Astrocyte of the cerebellum (primary cell): ENCODE results near the gene CRKL.

Experiments used
- DNase-seq: peaks from one replicate; pipeline ENCODE4 v3.0.0-alpha.2; 2011; ENCODE audit warnings: low read depth
- H3K4me3 ChIP-seq: 2 replicates; pipeline ENCODE4 v1.5.1; 2011; ENCODE audit warnings: mild to moderate bottlenecking, low read depth, low read length, moderate library complexity
- in situ Hi-C: cut with HindIII; loops from 2 replicates; pipeline ENCODE4 v1.10.0; 2017; ENCODE audit warnings: low sequenced_read_pairs
- TF ChIP-seq, protein P1 (sequence below): IDR thresholded peaks from 2 replicates; pipeline ENCODE4 v1.5.1; 2012; ENCODE audit warnings: low read length, low read depth, moderate library complexity, mild to moderate bottlenecking; ENCODE audit errors: missing control alignments

CRKL gene

DNA sequence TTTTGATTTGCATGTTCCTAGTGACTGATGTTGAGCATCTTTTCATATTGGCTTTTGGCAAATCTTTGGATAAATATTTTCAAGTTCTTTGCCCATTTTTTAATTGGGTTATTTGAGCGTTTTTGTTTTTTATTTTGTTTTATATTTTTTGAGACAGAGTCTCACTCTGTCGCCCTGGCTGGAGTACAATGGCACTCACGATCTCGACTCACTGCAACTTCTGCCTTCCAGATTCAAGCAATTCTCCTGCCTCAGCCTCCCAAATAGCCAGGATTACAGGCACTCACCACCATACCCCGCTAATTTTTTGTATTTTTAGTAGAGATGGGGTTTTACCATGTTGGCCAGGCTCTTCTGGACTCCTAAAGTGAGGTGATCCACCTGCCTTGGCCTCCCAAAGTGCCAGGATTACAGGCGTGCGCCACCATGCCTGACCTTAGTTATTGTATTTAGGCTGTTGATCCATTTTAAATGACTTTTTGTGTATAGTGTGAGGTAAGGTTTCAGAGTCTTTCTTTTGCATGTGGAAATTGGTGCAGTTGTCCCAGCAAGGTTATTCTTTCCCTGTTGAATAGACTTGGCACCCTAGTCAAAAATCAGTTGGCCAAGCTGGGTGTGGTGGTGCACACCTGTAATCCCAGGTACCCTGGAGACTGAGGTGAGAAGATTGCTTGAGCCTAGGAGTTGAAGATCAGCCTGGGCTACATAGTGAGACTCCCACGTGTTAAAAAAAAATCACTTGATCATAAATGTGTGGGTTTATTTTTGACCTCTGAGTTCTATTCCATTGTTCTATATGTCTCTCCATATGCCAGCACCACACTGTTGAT lies 26.1 kb downstream of the CRKL start:
- in situ Hi-C loops: no loop called here
- DNase-seq: no peak
- no peak overlapping the region for H3K4me3 ChIP-seq
- TF ChIP-seq, protein P1, sequence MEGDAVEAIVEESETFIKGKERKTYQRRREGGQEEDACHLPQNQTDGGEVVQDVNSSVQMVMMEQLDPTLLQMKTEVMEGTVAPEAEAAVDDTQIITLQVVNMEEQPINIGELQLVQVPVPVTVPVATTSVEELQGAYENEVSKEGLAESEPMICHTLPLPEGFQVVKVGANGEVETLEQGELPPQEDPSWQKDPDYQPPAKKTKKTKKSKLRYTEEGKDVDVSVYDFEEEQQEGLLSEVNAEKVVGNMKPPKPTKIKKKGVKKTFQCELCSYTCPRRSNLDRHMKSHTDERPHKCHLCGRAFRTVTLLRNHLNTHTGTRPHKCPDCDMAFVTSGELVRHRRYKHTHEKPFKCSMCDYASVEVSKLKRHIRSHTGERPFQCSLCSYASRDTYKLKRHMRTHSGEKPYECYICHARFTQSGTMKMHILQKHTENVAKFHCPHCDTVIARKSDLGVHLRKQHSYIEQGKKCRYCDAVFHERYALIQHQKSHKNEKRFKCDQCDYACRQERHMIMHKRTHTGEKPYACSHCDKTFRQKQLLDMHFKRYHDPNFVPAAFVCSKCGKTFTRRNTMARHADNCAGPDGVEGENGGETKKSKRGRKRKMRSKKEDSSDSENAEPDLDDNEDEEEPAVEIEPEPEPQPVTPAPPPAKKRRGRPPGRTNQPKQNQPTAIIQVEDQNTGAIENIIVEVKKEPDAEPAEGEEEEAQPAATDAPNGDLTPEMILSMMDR: no peak

DNA sequence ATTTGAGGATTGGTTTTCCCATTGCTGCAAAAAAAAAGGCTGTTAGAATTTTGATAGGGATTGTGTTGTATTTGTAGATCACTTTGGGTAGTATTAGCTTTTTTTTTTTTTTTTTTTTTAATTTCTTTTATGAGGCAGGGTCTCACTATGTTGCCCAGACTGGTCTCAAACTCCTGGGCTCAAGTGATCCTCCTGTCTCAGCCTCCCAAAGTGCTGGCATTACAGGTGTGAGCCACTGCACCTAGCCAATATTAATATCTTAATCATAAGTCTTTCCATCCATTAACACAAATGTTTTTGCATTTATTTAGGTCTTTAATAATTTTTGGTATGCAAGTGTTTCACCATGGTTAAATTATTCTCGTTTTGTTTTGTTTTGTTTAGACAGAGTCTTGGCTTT lies 26.8 kb downstream of the CRKL start:
- TF ChIP-seq, protein P1: no peak
- in situ Hi-C loops: no loop called here

DNA sequence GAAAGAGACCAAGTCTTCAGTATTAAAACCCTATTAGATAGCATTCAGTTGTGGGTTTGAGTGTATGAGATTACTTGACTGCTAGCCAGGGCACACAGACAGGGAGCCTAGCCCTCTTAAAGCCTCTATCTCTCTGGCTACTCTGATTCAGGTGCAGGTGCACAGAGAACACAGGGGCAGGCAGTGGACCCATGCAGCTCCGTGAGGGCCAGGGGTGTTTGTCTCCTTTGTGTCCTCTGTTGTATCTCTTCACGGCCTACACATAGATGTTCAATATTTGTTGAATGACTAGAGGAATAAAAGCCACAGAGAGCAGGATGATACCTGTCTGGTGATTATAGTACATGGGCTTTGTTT lies 28.3 kb downstream of the CRKL start:
- DNase-seq: no peak
- in situ Hi-C loops: no loop called here
- TF ChIP-seq, protein P1: no peak
- H3K4me3 ChIP-seq: no peak overlapping the region

More for the DNA sequence above, 26.8 kb downstream of the CRKL start:
- no peak for DNase-seq
- H3K4me3 ChIP-seq: no peak overlapping the region

DNA sequence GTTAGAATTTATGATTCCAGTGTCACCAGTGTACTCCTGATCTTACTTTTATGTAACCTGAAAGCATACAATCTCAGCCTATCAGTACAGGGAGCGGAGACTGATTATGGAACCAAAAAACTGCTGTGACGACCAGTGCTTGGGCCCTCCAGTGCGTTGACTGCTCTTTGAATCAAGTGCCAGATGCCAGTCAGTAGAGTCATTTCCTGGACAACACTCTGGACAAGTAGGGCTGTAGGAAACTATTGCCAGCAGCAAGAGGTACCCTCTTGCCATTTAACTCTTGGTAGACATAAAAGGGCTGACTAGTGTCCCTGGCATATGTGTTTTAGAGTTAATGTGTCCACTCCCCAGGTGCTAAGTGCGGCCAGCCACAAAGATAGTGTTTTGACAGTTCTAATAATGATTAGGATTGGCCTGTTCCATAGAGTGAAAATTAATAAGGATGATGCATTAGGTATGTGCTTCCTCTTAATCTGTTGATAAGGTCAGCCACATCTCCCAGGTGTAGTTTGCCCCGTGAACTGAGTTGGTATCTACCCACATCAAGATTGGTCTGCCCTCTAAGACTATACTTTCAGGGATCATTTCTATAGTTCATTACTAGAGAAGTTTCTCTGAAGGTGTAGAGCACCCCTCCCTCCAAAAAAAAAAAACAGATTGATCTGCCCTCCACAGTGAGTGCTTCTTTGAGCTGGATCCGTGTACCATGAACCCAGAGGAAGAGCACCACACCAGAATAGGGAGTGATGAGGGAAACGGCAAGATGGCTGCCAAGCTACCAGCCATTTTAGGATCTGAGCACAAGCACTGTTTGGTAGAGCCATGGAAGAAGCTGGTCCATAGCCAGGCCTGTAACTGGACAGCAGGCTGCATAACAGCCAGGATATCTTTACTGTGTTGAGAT lies 29.1 kb downstream of the CRKL start:
- TF ChIP-seq, protein P1: no peak
- H3K4me3 ChIP-seq: no peak overlapping the region
- in situ Hi-C loops: no loop called here
- no peak for DNase-seq

DNA sequence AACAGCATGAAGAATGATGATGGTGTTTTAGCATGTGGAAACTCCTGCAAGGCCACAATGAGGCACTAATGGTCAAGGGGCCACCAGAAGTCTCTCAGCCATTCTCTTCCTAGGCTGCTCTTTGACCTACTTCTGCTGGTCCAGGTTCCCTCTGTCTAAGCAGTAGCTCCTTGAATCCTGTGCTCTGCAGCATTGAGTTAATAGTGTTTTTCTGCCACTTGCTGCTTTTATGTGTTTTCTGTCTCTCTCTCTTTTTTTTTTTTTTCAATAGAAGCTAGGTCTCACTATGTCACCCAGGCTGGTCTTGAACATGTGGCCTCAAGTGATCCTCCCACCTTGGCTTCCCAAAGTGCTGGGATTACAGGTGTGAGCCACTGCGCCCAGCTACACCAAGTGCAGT lies 29.8 kb downstream of the CRKL start:
- DNase-seq: no peak
- in situ Hi-C loops: no loop called here
- TF ChIP-seq, protein P1: no peak
- H3K4me3 ChIP-seq: no peak overlapping the region

DNA sequence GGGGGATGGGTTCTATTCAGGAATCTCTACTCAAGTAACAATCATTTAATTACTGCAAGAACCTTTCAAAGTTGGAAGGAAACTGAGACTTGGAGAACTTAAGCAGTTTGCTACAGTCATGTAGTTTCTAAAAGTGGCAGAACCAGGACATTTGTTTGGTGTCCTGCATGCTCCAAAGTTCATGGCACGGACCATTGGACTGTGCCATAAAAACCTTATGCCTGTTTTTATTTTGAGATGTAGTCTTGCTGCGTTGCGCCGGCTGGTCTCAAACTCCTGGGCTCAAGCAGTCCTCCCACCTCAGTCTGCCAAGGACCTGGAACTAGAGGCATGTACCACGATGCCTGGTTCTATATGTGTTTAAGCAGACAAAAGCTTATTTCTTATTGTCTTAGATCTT lies 31.2 kb downstream of the CRKL start:
- in situ Hi-C loops: no loop called here
- DNase-seq: no peak
- TF ChIP-seq, protein P1: no peak
- H3K4me3 ChIP-seq: no peak overlapping the region
